ENCODE data around the gene BTBD9.

DNA sequence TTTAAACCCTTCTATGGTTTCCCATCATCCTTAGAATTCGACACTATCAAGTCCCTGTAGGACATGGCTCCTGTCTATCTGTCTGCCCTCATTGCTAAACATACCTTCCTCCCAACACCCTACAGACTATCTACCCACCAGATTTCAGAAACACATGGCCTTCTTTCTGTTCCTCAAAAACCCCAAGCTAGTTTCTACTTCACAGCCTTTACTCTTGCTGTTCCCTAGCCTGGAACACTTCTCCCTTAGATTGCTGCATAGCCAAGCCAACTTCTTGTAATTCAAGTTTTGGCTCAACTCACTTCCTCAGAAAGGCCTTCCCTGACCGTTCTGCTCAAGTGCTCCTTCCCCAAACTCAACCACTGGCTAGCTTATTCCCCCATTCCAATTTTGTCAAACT is 156.2 kb downstream of the BTBD9 start:
- TF ChIP-seq POLR2A (IDR thresholded peaks at IDR 0.05; ENCODE audit: low read depth, low read length) (no peak), POLR2AphosphoS5 (IDR thresholded peaks at IDR 0.05; ENCODE audit: low read depth, low read length) (no peak), TAF1 (IDR thresholded peaks at IDR 0.05; ENCODE audit: borderline replicate concordance, low read depth, low read length) (no peak)
